H9 (cell line): ENCODE data around the gene ERFE. TPM values are rescaled to one million over a fixed set of nuclear protein-coding genes. Genes with fewer than 3 reads are reported as not detected.

Experiments
- DNase-seq: peaks from one replicate; pipeline ENCODE4 v3.0.0-alpha.2; 2017
- H2AFZ ChIP-seq: one replicate; pipeline ENCODE4 v1.6.1; 2013; ENCODE audit warnings: mild to moderate bottlenecking, low read length, control low read depth, moderate library complexity
- H2AK5ac ChIP-seq: 2 replicates; pipeline ENCODE4 v1.6.1; 2013; ENCODE audit warnings: low read length, control low read depth, mixed read lengths; ENCODE audit not compliant: insufficient read length
- H2BK120ac ChIP-seq: one replicate; pipeline ENCODE4 v1.6.1; 2013; ENCODE audit warnings: low read depth, mild to moderate bottlenecking, low read length, control low read depth, inconsistent platforms; ENCODE audit not compliant: poor library complexity, severe bottlenecking
- H2BK12ac ChIP-seq: 2 replicates; pipeline ENCODE4 v1.6.1; 2013; ENCODE audit warnings: low read length, control low read depth, mixed read lengths, low read depth; ENCODE audit not compliant: insufficient read length
- H2BK15ac ChIP-seq: 2 replicates; pipeline ENCODE4 v1.6.1; 2013; ENCODE audit warnings: low read depth, low read length, control low read depth
- H2BK20ac ChIP-seq: one replicate; pipeline ENCODE4 v1.6.1; 2013; ENCODE audit warnings: low read depth, mild to moderate bottlenecking, low read length, control low read depth, inconsistent platforms; ENCODE audit not compliant: poor library complexity, severe bottlenecking
- H2BK5ac ChIP-seq: 2 replicates; pipeline ENCODE4 v1.6.1; 2013; ENCODE audit warnings: low read length, control low read depth, mixed read lengths; ENCODE audit not compliant: insufficient read length
- H3K14ac ChIP-seq: 2 replicates; pipeline ENCODE4 v1.6.1; 2013; ENCODE audit warnings: low read length, control low read depth; ENCODE audit not compliant: insufficient read depth
- H3K18ac ChIP-seq: 2 replicates; pipeline ENCODE4 v1.6.1; 2013; ENCODE audit warnings: low read depth, mild to moderate bottlenecking, mixed read lengths, low read length, control low read depth; ENCODE audit not compliant: insufficient read length
- H3K23ac ChIP-seq: 2 replicates; pipeline ENCODE4 v1.6.1; 2013; ENCODE audit warnings: low read length, control low read depth, mixed read lengths, low read depth; ENCODE audit not compliant: insufficient read length
- H3K23me2 ChIP-seq: 2 replicates; pipeline ENCODE4 v1.6.1; 2013; ENCODE audit warnings: low read depth, mild to moderate bottlenecking, mixed read lengths, low read length, control low read depth; ENCODE audit not compliant: insufficient read length, poor library complexity, severe bottlenecking
- H3K27ac ChIP-seq: 2 replicates; pipeline ENCODE4 v1.5.1; 2013; ENCODE audit warnings: low read length, control low read depth, mixed read lengths, low read depth; ENCODE audit not compliant: insufficient read length
- H3K27me3 ChIP-seq: 2 replicates; pipeline ENCODE4 v1.6.1; 2013; ENCODE audit warnings: low read length, control low read depth, inconsistent platforms; ENCODE audit not compliant: insufficient read depth
- H3K4ac ChIP-seq: 2 replicates; pipeline ENCODE4 v1.6.1; 2013; ENCODE audit warnings: low read depth, mild to moderate bottlenecking, control low read depth, inconsistent platforms, low read length, moderate library complexity
- H3K4me1 ChIP-seq: 2 replicates; pipeline ENCODE4 v1.6.1; 2013; ENCODE audit warnings: low read length, control low read depth, inconsistent platforms; ENCODE audit not compliant: insufficient read depth
- H3K4me2 ChIP-seq: 2 replicates; pipeline ENCODE4 v1.6.1; 2013; ENCODE audit warnings: low read length, control low read depth, mixed read lengths; ENCODE audit not compliant: insufficient read length, insufficient read depth
- H3K56ac ChIP-seq: 2 replicates; pipeline ENCODE4 v1.6.1; 2013; ENCODE audit warnings: low read depth, mild to moderate bottlenecking, mixed read lengths, low read length, control low read depth; ENCODE audit not compliant: insufficient read length
- H3K79me1 ChIP-seq: 2 replicates; pipeline ENCODE4 v1.6.1; 2013; ENCODE audit warnings: low read depth, mild to moderate bottlenecking, moderate library complexity, low read length, control low read depth, inconsistent platforms; ENCODE audit not compliant: insufficient read depth, poor library complexity, severe bottlenecking
- H3K79me2 ChIP-seq: 2 replicates; pipeline ENCODE4 v1.6.1; 2013; ENCODE audit warnings: low read length, control low read depth, inconsistent platforms; ENCODE audit not compliant: insufficient read depth
- H3K9ac ChIP-seq: 2 replicates; pipeline ENCODE4 v1.6.1; 2013; ENCODE audit warnings: low read length, control low read depth, mixed read lengths; ENCODE audit not compliant: insufficient read length; ENCODE audit errors: extremely low read depth
- H3K9me3 ChIP-seq: one replicate; pipeline ENCODE4 v1.6.1; 2013; ENCODE audit warnings: low read depth, low read length, inconsistent platforms; ENCODE audit not compliant: control insufficient read depth
- H3T11ph ChIP-seq: one replicate; pipeline ENCODE4 v1.6.1; 2013; ENCODE audit warnings: mild to moderate bottlenecking, low read length, control low read depth, inconsistent platforms
- H4K20me1 ChIP-seq: one replicate; pipeline ENCODE4 v1.6.1; 2013; ENCODE audit not compliant: control insufficient read depth, insufficient read length, insufficient read depth
- H4K5ac ChIP-seq: 2 replicates; pipeline ENCODE4 v1.6.1; 2013; ENCODE audit warnings: low read depth, mild to moderate bottlenecking, mixed read lengths, low read length, control low read depth; ENCODE audit not compliant: insufficient read length
- H4K8ac ChIP-seq: replicated peaks from 2 replicates; pipeline ENCODE4 v1.6.1; 2013; ENCODE audit warnings: low read length, control low read depth, mixed read lengths, low read depth; ENCODE audit not compliant: insufficient read length
- H4K91ac ChIP-seq: 2 replicates; pipeline ENCODE4 v1.6.1; 2013; ENCODE audit warnings: low read depth, mild to moderate bottlenecking, moderate library complexity, mixed read lengths, low read length, control low read depth; ENCODE audit not compliant: insufficient read length
- H3K27ac Mint-ChIP-seq, 3 experiments: 2 replicates in 2 of 3; 3 replicates in 1 of 3; pipeline ENCODE4 v1.8.0; 2020 to 2021; ENCODE audit warnings: mixed read lengths in 3 of 3, mild to moderate bottlenecking in 1 of 3, moderate library complexity in 1 of 3
- H3K27me3 Mint-ChIP-seq: 2 replicates; pipeline ENCODE4 v1.8.0; 2021; ENCODE audit warnings: low read depth, mild to moderate bottlenecking, moderate library complexity, mixed read lengths
- H3K36me3 Mint-ChIP-seq, 3 experiments: 2 replicates in 2 of 3; 3 replicates in 1 of 3; pipeline ENCODE4 v1.8.0; 2020 to 2021; ENCODE audit warnings: low read depth in 3 of 3, mixed read lengths in 3 of 3; ENCODE audit not compliant: insufficient read depth in 1 of 3
- H3K4me1 Mint-ChIP-seq, 2 experiments: 2 replicates each; pipeline ENCODE4 v1.8.0; 2020; ENCODE audit warnings: mixed read lengths in 2 of 2
- H3K4me3 Mint-ChIP-seq, 2 experiments: 2 replicates in 1 of 2; 3 replicates in 1 of 2; pipeline ENCODE4 v1.8.0; 2020 to 2021; ENCODE audit warnings: mild to moderate bottlenecking in 2 of 2, mixed read lengths in 2 of 2, moderate library complexity in 1 of 2
- H3K9me3 Mint-ChIP-seq, 2 experiments: 2 replicates in 1 of 2; 3 replicates in 1 of 2; pipeline ENCODE4 v1.8.0; 2020; ENCODE audit warnings: mild to moderate bottlenecking in 2 of 2, mixed read lengths in 2 of 2, moderate library complexity in 1 of 2
- WGBS: extraction: QIAGEN DNeasy Blood & Tissue Kit; methylation state at CpG from one replicate; pipeline ENCODE4 v1.1.7; 2013; ENCODE audit warnings: missing lambda C conversion rate, low lambda C conversion rate, mixed read lengths; ENCODE audit not compliant: insufficient read length; ENCODE audit errors: extremely low coverage; 5-methylcytosine and 5-hydroxymethylcytosine counted together
- total RNA-seq: library from RNA; stranded (reverse); gene quantifications from 2 replicates; pipeline ENCODE4 v1.2.1, GENCODE V29; 2021
- TF ChIP-seq, protein P1 (sequence below): fragments of 200-600 bp; sonication (generic); conservative IDR thresholded peaks from 3 replicates; pipeline ENCODE4 v1.8.0; 2021; ENCODE audit warnings: antibody characterized with exemption, mild to moderate bottlenecking

The ERFE gene
- total RNA-seq, 1 experiment from 2014 or later: 2.1 TPM

DNA sequence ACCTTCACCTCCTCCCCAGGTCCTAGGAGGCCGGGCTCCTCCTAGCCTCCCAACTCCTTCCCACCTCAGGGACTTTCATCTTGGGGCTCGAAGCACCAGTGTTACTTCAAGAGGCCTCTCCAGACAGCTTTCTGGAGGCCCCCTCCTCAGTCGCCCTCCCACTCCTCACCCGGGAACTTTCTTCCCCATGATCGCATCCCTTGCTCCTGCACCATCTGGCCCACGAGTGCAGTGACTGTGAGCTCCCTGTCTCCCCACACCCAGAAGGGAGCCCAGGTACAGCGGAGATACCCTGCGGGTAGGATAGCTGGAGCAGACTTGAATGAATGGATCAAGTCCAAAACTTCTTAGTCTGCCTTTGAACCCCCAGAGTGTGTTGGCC is 6.1 kb downstream of the ERFE start:
- H3K27me3 Mint-ChIP-seq: peaks cover 54% of the 10 kb centered on the region
- peaks cover 15% of the 10 kb centered on the region; the same call in 1 of the 2 replicates for H3K27me3 ChIP-seq
- peak overlapping the region; percentile 47 to 66; a peak in 3 of 5 replicates for H3K4me3 Mint-ChIP-seq

More for the DNA sequence above, 6.1 kb downstream of the ERFE start:
- Histone ChIP-seq H3K4ac (no peak overlapping the region), H3K79me2 (no peaks in the 10 kb centered on the region), H3K56ac (no peak overlapping the region), H3K27ac (no peak overlapping the region), H3K18ac (no peak overlapping the region), H2AFZ (no peak overlapping the region), H3K23me2 (no peaks in the 10 kb centered on the region), H2BK20ac (no peak overlapping the region), H3T11ph (no peak overlapping the region), H3K4me2 (no peak overlapping the region), H2BK5ac (no peak overlapping the region), H2AK5ac (no peak overlapping the region), H3K79me1 (no peaks in the 10 kb centered on the region), H3K23ac (no peak overlapping the region), H3K4me1 (no peaks in the 10 kb centered on the region), H4K20me1 (no peaks in the 10 kb centered on the region), H4K8ac (no peak overlapping the region), H4K5ac (no peak overlapping the region), H2BK15ac (no peak overlapping the region), H3K9ac (no peak overlapping the region), H3K9me3 (no peaks in the 10 kb centered on the region), H3K14ac (no peak overlapping the region), H2BK120ac (no peak overlapping the region), H4K91ac (no peak overlapping the region), H2BK12ac (no peak overlapping the region)
- DNase-seq: no peak
- WGBS: no CpG with 5 or more reads among the region's 8 CpGs
- no peak overlapping the region for H3K27ac Mint-ChIP-seq
- peaks cover 5 to 6% of the 10 kb centered on the region in 2 experiments for H3K4me1 Mint-ChIP-seq
- TF ChIP-seq, protein P1, sequence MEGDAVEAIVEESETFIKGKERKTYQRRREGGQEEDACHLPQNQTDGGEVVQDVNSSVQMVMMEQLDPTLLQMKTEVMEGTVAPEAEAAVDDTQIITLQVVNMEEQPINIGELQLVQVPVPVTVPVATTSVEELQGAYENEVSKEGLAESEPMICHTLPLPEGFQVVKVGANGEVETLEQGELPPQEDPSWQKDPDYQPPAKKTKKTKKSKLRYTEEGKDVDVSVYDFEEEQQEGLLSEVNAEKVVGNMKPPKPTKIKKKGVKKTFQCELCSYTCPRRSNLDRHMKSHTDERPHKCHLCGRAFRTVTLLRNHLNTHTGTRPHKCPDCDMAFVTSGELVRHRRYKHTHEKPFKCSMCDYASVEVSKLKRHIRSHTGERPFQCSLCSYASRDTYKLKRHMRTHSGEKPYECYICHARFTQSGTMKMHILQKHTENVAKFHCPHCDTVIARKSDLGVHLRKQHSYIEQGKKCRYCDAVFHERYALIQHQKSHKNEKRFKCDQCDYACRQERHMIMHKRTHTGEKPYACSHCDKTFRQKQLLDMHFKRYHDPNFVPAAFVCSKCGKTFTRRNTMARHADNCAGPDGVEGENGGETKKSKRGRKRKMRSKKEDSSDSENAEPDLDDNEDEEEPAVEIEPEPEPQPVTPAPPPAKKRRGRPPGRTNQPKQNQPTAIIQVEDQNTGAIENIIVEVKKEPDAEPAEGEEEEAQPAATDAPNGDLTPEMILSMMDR: no peak
- H3K36me3 Mint-ChIP-seq: peaks cover 1 to 12% (median 3%) of the 10 kb centered on the region in 3 experiments; a peak in 5 of 7 replicates
- peaks cover 0 to 4% of the 10 kb centered on the region in 2 experiments; a peak in 1 of 5 replicates for H3K9me3 Mint-ChIP-seq
